HG02852 (cell line): ENCODE measurements around the gene FGFBP1.
A peak's percentile ranks its signal among the peaks of the same experiment; 100 is the strongest.

Source experiments
- ATAC-seq: cut with Tn5 transposase; IDR thresholded peaks from one replicate; pipeline ENCODE4 v1.9.1; 2021; ENCODE audit warnings: mild to moderate bottlenecking, moderate library complexity; ENCODE audit not compliant: unreplicated experiment

FGFBP1 gene

DNA sequence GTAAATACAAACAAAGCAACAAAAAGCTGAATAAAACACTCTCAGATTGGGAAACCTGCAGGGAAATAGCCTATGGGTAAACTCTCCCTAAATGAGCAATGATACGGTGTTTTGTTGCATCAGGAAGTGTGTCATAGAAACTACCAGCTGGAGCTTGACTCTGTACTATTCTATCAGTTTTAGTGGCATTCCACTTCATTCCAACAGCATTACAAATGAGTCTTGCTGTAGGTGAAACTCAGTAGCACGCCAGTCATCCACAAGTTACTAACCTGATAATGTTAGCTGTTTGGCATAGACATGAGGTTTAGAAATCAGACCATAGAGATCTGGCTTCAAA is 24.9 kb downstream of the FGFBP1 start:
- no peak for ATAC-seq

DNA sequence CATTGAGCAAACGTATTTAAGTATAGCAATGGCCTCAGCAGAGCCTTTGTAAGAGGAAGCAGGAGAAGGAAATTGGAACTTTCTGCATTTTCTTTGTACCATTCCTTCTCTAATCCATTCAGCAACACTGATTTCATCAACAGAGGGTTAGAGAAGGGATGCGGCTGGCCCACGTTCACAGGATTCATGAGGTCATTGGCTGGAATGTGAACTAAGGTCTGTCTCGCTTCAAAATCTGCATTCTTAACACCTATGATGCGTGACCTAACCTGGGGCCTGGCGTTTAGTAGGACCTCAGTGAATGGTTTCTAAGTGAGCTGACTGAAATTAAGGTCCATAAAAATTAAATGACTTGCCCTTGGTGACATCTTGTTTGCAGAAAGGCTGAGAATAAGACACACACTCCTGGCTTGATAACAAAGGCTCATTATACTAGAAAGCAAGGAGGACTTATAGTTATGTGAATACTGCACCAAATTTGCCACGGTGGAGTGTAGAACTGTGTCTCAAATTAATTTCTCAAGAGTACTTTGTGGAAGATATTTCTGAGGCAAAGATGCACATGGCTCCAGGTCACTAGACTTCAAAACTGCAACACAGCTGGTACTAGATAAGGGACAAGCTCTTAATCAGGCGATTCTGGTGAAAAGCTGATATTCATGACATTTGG is 25.4 kb downstream of the FGFBP1 start:
- ATAC-seq: no peak

DNA sequence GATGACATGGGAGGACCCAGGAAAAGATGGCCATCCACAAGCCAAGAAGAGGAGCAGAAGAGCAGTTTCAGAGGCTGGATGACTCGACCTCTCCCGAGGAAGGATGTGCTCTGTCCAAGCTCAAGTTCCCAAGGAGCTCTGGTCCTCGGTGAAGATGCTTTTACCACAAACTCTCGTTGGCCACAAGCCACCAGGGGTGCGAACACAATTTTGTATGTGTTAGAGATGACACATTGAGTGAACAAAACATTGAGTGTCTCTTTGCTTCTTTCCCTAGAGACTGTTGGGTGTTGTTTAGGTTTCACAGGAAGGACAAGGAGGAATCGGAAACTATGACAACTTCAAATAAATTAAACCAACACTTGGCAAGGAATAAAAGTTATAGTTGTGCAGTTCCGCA is 26.3 kb downstream of the FGFBP1 start:
- no peak for ATAC-seq

DNA sequence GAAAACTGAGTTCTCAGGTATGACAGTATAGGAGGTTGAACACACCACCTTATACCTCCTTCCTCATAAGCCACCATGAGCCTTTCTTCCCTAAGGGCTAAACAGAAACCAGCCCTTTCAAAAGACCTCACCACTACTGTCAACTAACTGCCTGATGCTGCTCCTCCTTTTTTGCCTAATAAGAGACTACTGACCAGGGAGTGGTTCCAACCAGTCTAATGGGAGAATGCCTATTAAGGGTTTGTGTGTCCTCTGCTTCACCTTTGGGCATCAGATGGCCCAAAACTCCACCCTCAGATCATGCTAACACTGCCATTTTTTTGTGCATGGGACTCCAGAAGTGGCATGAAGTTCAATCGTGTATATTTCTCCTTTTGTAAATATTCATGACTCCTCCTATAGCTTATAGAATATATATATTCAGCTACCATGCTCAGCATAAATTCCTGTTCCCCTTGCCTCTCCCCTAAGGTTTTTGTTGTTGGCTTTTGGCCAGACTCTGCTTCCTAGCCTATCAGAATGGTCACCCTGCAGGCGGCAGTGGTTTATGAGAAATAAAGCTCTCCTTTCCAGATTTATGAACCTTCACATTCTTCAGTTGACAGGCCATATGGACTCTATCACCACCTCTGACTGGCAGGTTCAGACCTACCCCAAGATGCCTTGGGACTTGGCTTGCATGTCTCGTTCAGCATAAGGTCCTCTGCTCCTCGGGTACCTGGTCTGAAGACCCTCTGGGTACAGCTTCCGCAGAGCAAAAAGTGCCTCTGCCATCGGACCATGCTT is 28.2 kb downstream of the FGFBP1 start:
- ATAC-seq: no peak

DNA sequence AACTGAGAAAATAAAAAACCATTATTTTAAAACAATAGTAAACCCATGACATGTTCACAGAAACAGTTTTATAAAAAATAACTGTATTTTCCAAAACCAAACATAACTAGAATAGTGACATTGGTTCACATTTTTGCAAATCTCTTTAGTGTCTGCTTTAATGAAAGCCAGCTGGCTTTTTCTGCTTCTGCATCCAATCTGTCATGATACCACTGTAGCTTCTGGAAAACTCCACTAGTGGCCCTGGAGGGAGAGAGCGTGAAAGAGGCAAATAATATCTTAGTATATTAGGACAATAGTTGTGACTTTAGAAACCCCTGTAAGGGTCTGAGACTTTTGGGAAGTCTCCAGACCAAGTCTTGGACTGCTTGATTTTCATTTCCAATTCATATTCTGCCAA is 31.1 kb downstream of the FGFBP1 start:
- no peak for ATAC-seq

DNA sequence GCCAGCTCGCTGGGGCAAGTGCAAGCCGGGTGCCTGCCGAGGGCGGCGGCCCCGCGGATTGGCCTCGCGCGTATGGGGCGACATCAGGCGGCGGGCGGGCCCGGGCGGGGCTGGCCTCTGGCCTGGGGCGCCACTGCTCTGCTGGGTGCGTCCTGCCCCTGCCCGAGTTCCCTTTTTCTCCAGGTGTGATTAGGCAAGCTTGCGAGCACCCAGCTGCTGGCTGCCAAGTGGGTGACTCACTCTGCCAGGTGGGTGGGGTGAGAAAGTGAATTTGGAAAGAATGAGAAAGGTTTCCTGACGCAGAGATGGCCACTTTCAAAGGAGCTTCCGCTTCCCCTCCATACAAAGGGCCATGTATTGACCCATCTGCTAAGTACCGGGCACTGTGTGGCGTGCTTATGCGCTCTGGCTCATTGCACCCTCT is 32.5 kb downstream of the FGFBP1 start:
- no peak for ATAC-seq

DNA sequence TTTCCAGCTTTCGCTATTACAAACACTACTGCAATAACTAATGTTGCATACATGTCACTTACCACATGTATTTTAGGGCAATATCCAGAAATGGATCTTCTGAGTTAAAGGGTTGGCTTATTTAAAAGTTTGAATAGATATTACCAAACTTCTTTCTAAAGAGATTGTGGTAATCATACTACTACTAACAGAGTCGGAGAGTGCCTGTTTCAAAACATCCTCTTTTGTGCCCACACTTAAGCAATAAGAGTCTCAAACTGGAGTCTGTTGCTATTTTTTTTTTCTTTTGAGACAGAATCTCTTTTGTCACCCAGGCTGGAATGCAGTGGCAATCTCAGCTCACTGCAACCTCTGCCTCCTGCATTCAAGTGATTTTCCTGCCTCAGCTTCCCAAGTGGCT is 35.8 kb downstream of the FGFBP1 start:
- no peak for ATAC-seq

DNA sequence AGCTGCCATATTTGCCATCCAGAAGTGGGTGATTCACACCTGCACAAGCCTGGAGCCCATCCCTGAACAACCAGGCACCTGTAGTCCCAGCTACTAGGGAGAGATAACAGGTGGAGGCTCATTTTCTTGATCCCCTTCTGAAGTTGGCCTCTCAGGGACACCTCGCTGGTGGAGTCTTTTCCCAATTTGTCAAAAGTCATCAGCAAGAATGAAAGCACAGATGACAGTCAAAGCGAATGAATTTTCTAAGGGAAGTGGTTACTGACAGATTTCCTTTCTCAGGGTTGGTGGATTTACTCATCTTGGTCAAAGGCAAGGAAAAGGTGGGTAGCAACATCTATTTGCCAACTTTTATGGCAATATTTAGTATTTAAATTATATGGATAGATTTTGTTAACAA is 36.5 kb downstream of the FGFBP1 start:
- ATAC-seq: no peak

DNA sequence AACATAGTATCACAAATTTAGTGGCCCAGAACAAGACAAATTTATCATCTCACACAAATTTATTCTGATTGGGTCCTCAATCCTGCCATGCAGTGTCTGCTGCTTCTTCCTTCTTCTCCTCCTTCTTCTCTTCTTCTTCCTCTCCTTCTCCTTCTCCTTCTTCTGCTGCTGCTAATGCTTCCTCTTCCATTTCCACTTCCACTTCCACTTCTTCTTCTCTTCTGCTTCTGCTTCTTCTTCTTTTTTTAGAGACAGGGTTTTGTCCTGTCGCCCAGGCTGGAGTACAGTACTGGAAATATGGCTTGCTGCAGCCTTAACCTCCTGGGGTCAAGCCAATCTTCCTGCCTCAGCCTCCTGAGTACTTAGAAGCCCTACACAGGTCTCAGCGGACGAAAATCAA is 37.5 kb downstream of the FGFBP1 start:
- no peak for ATAC-seq

DNA sequence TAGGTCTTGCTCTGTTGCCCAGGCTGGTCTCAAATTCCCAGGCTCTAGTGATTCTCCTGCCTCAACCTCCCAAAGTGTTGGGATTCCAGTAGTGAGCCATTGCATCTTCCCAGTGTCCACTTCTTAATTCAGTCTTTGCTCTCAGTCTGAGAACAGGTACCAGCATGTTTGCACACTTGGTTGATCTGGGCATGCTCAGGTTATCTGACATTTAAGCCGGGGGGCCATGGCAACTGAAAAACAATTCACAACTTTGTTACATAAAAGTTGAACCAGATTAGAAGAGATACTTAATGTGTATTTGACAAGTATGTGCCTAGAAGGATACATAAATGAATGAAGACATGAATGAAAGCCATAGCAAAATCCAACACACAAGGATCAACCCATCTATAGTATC is 39.0 kb downstream of the FGFBP1 start:
- ATAC-seq: no peak

DNA sequence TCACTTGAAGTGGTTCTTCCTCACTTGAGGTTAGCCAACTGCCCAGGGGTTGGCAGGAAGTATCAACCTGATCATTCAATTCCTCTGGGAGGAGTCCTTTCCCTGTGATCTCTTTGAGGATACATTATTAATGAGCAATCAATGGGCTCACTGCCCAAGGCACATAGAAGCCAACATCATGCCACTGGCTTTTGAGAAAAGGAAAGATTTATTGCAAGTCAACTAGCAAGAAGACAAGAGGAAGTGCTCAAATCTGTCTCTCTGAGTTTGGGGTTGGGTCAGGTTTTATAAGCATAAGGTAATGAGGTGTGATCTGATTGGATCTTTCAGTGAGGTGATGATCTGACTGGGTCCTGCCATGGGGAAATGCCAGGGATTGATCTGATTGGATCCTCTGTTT is 39.6 kb downstream of the FGFBP1 start:
- no peak for ATAC-seq

DNA sequence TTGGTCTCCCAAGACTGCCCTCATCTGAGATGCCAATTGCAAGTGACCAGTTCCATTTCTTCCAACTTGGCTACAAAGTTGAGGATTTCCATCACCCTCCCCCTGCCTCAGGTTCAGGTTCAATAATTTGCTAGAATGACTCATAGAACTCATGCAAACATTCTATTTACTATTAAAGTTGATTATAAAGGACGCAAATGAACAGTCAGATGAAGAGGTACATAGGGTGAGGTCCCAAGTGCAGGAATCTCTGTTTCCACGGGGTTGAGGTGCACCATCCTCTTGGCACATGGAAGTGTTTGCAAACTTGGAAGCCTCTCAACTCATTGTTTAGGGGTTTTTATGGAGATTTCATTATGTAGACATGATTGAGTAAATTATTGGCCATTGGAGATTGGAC is 41.0 kb downstream of the FGFBP1 start:
- ATAC-seq: no peak

DNA sequence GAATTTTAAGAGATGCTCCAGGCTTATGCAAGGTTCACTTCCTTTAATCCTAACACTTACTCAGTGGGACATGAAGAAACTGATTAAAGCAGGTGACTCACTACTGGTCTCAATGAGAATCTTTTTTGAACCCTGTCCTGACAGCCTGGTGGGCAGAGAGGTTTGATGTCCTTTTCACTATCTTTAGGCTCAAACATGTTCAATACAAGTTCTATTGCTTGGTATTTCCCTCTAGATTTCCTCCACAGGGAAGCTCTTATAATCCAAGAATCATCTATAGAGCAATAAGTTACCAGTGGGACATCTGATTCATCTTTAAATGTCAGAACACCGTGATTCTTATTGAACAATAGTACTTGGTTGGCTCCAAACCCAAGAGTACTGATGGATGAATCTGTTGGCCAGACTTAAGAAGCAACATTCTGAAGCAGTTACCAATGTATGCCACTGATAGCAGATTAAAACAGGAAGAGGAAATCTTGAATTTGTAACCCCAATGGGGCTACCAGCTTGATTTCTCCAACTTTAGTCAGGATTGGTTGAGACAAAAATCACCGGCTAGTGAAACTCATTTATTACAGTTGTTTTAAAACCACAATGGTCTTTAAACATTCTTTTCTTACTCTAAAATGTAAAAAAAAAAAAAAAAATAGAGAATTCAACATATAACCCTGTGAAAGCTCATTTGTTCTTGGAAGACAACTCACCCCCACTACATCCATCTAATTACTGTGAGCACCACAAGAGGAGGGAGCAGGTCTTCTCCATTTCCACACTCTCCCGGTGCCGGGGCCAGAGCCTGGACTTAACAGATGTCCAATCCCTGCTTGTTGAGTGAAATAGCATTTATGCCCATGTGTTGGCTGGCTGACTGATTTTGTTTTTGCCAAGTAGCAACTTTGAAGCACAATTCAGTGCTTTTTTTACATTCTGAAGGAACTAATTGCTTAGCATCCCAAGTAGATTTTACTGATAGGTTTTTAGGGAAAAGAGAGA is 43.3 kb downstream of the FGFBP1 start:
- ATAC-seq: no peak

DNA sequence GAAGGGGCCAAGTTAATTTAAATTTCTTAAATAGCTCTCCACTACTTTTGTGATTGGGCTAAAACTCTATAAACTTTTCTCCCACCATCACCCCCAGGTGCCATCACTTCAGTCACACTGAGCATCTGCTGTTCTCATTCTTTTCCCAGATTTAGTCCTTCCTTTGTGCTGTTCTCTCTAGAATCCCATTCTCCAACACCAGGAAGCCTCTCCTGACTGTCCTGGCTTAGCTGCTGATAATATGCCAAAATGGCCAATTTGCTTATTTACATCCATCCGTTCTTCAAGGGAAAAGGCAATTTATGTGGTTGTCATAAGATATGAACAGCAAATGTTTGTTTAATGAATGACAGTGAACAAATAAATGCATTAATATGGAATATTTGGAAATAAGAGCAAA is 44.1 kb downstream of the FGFBP1 start:
- ATAC-seq: no peak

DNA sequence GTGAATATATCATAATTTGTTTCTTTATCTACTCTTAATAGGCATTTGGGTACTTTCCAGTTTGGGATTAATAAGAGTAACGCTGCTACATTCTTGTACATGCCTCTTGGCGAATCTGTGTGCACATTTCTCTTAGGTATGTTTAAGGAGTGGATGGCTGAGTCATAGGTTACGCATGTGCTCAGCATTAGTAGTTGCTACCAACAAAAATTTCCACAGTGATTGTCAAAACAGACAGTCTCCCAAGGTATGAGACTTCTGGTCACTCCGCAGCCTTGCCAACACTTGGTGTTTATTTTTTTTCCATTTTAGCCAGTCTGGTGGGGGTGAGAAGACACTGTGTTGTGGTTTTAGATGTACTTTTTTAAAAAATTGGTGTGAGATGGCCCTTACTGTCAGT is 44.6 kb downstream of the FGFBP1 start:
- ATAC-seq: no peak

DNA sequence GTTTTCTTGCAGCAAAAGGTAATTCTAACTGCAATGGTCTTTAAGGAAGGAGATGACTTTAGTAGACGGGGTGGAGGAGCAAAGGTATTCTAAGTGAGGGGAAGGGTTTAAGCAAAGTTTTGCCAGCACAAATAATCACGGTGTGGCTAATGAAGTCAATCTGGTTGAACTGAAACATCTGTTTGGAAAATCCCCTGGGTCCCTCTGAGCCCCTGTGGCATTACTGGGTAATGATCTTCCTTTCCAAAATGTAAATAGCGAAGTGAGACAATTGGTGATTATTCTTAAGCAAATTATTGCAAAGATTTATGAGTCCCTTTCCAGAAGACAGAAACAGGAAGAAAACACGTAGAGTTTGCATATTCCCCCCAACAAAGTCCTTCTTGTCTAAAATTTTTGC is 47.2 kb downstream of the FGFBP1 start:
- peak; percentile 70 for ATAC-seq

DNA sequence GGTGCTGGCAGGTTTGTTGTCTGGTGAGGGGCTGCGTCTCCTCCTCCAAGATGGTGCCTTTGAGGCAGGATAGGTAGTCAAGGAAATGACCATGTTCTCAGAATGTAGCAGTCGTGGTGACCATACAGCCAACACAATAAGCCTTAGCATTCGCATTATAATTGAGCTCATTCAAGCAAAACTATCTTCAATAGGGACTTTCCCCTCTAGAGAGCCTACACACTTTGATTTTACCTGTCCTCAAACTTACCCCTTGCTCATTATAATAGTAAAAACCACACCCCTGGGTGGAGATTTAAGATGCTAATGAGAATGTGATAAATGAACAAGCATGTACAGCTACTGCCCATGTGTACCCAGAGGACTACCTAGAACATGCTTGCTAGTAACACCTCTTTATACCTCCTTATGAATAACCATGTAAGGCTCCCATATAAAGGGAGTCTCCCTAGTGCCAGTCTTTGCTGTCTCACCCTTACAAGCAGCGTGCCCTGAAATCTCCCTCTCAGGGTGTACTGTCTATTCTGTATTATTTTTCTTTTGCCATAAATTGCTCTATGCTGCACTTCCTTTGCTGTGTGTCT is 48.2 kb downstream of the FGFBP1 start:
- no peak for ATAC-seq

DNA sequence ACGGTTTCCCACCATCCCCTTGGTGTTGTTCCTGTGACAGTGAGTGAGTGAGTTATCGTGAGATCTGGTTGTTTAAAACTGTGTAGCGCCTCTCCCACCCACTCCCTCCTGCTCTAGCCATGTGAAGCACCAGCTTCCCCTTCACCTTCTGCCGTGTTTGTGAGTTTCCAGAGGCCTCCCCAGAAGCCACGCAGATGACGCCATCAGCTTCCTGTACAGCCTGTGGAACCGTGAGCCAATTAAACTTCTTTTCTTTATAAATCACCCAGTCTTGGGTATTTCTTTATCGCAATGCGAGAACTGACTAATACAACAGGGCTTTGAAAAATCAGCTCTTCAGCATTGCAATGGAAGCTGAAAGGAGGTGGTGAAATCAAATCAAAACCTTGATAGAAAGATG is 50.0 kb downstream of the FGFBP1 start:
- ATAC-seq: no peak
